A673 (cell line): Measurements from ENCODE around the gene IFNLR1.

Experiments
- EZH2 ChIP-seq: fragments of 200-600 bp; sonication (generic); IDR thresholded peaks from 2 replicates; pipeline ENCODE4 v1.6.1; 2017; ENCODE audit warnings: borderline replicate concordance, low read depth, mild to moderate bottlenecking, mixed read lengths, antibody characterized with exemption, low read length; ENCODE audit not compliant: poor library complexity, severe bottlenecking
- TF ChIP-seq, protein P1 (sequence below): fragments of 300-800, 200-600 bp; sonication (generic); conservative IDR thresholded peaks from 2 replicates; pipeline ENCODE4 v1.5.1; 2017; ENCODE audit warnings: low read depth, mild to moderate bottlenecking, antibody characterized with exemption, low read length, moderate library complexity, mixed read lengths

DNA sequence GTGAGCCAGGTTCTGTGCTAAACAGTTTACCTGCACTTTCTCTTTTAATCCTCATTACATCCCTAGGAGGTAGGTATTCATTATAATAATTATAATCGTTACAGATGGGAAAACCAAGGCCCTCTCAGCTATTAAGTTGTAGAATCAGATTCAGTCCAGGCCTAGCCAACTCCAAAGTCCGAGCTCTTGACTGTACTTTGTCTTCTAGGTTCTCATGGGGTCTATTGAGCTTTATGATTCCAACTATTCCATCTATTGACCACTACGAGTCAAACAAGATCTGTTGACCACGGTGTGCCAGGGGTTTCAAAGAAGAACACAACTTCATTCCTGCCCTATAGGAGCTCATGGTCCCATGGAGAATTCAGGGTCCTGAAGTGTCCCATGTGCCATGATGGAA is 2.0 kb downstream of the IFNLR1 start:
- TF ChIP-seq, protein P1, sequence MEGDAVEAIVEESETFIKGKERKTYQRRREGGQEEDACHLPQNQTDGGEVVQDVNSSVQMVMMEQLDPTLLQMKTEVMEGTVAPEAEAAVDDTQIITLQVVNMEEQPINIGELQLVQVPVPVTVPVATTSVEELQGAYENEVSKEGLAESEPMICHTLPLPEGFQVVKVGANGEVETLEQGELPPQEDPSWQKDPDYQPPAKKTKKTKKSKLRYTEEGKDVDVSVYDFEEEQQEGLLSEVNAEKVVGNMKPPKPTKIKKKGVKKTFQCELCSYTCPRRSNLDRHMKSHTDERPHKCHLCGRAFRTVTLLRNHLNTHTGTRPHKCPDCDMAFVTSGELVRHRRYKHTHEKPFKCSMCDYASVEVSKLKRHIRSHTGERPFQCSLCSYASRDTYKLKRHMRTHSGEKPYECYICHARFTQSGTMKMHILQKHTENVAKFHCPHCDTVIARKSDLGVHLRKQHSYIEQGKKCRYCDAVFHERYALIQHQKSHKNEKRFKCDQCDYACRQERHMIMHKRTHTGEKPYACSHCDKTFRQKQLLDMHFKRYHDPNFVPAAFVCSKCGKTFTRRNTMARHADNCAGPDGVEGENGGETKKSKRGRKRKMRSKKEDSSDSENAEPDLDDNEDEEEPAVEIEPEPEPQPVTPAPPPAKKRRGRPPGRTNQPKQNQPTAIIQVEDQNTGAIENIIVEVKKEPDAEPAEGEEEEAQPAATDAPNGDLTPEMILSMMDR, result no peak
- no peak for TF ChIP-seq EZH2
